ENCODE results near the gene OSBP2.

GRCh38 chr22:30841273-30841672, 146.6 kb downstream of the OSBP2 start:
- TF ChIP-seq CTCF (IDR thresholded peaks at IDR 0.05) (no peak), POLR2A (IDR thresholded peaks at IDR 0.05) (no peak)

Measured in breast epithelium (tissue), 3 donors.